Measurements from ENCODE around the gene ARHGEF6.
"Not testable (repeated sequence)": the region's sequence is repeated elsewhere in the genome, so short reads cannot be mapped to it uniquely, and the experiment has no call there.

Gene ARHGEF6

GRCh38 chrX:136780763-136781162 is at the start of gene ARHGEF6:
TSS of gene ARHGEF6 (minus strand) at chrX:136780932. CDS start at chrX:136780882, 50 bp downstream.
- Histone ChIP-seq H3K27me3 (ENCODE audit: control insufficient read depth, insufficient read depth, low read length) (no peaks in the 10 kb centered on the region), H3K9me3 (ENCODE audit: control insufficient read depth, low read length) (no peaks in the 10 kb centered on the region), H3K36me3 (ENCODE audit: control insufficient read depth, insufficient read depth, low read length) (no peaks in the 10 kb centered on the region), H3K4me1 (ENCODE audit: control insufficient read depth, insufficient read depth, low read length) (peaks cover 11% of the 10 kb centered on the region), H3K9ac (ENCODE audit: low read length) (peak within 1 kb of the TSS; percentile 15), H3K4me3 (ENCODE audit: low read length) (no peak within 1 kb of the TSS)

GRCh38 chrX:136829413-136829812 is 48.7 kb upstream of the ARHGEF6 start:
- no peaks in the 10 kb centered on the region for H3K36me3 ChIP-seq (ENCODE audit: control insufficient read depth, insufficient read depth, low read length)
- H3K4me1 ChIP-seq (ENCODE audit: control insufficient read depth, insufficient read depth, low read length), result no peaks in the 10 kb centered on the region
- no peak overlapping the region for H3K4me3 ChIP-seq (ENCODE audit: low read length)
- H3K9me3 ChIP-seq (ENCODE audit: control insufficient read depth, low read length), result no peaks in the 10 kb centered on the region
- H3K27me3 ChIP-seq (ENCODE audit: control insufficient read depth, insufficient read depth, low read length), result no peaks in the 10 kb centered on the region
- H3K9ac ChIP-seq (ENCODE audit: low read length), result no peak overlapping the region

- Histone ChIP-seq H3K36me3 (ENCODE audit: control insufficient read depth, insufficient read depth, low read length) (no peaks in the 10 kb centered on the region), H3K27me3 (ENCODE audit: control insufficient read depth, insufficient read depth, low read length) (no peaks in the 10 kb centered on the region), H3K4me3 (ENCODE audit: low read length) (no peak overlapping the region), H3K4me1 (ENCODE audit: control insufficient read depth, insufficient read depth, low read length) (no peaks in the 10 kb centered on the region), H3K9me3 (ENCODE audit: control insufficient read depth, low read length) (no peaks in the 10 kb centered on the region), H3K9ac (ENCODE audit: low read length) (no peak overlapping the region)
These were observed 48.1 kb upstream of the ARHGEF6 start for GRCh38 chrX:136828830-136829229.

GRCh38 chrX:136827026-136827425 is 46.3 kb upstream of the ARHGEF6 start:
- H3K36me3 ChIP-seq (ENCODE audit: control insufficient read depth, insufficient read depth, low read length), result no peaks in the 10 kb centered on the region
- no peaks in the 10 kb centered on the region for H3K4me1 ChIP-seq (ENCODE audit: control insufficient read depth, insufficient read depth, low read length)
- no peaks in the 10 kb centered on the region for H3K9me3 ChIP-seq (ENCODE audit: control insufficient read depth, low read length)
- H3K4me3 ChIP-seq (ENCODE audit: low read length), result no peak overlapping the region
- no peaks in the 10 kb centered on the region for H3K27me3 ChIP-seq (ENCODE audit: control insufficient read depth, insufficient read depth, low read length)
- no peak overlapping the region for H3K9ac ChIP-seq (ENCODE audit: low read length)

GRCh38 chrX:136825771-136826170 is 45.0 kb upstream of the ARHGEF6 start:
- no peak overlapping the region for H3K4me3 ChIP-seq (ENCODE audit: low read length)
- no peaks in the 10 kb centered on the region for H3K4me1 ChIP-seq (ENCODE audit: control insufficient read depth, insufficient read depth, low read length)
- no peaks in the 10 kb centered on the region for H3K9me3 ChIP-seq (ENCODE audit: control insufficient read depth, low read length)
- no peaks in the 10 kb centered on the region for H3K36me3 ChIP-seq (ENCODE audit: control insufficient read depth, insufficient read depth, low read length)
- H3K9ac ChIP-seq (ENCODE audit: low read length), result no peak overlapping the region
- H3K27me3 ChIP-seq (ENCODE audit: control insufficient read depth, insufficient read depth, low read length), result no peaks in the 10 kb centered on the region

GRCh38 chrX:136823175-136823574 is 42.4 kb upstream of the ARHGEF6 start:
- Histone ChIP-seq H3K4me3 (ENCODE audit: low read length) (no peak overlapping the region), H3K36me3 (ENCODE audit: control insufficient read depth, insufficient read depth, low read length) (no peaks in the 10 kb centered on the region), H3K9me3 (ENCODE audit: control insufficient read depth, low read length) (no peaks in the 10 kb centered on the region), H3K27me3 (ENCODE audit: control insufficient read depth, insufficient read depth, low read length) (no peaks in the 10 kb centered on the region), H3K4me1 (ENCODE audit: control insufficient read depth, insufficient read depth, low read length) (no peaks in the 10 kb centered on the region), H3K9ac (ENCODE audit: low read length) (no peak overlapping the region)

- H3K36me3 ChIP-seq (ENCODE audit: control insufficient read depth, insufficient read depth, low read length), result no peaks in the 10 kb centered on the region
- H3K4me1 ChIP-seq (ENCODE audit: control insufficient read depth, insufficient read depth, low read length), result no peaks in the 10 kb centered on the region
- H3K4me3 ChIP-seq (ENCODE audit: low read length), result no peak overlapping the region
- no peak overlapping the region for H3K9ac ChIP-seq (ENCODE audit: low read length)
- H3K9me3 ChIP-seq (ENCODE audit: control insufficient read depth, low read length), result no peaks in the 10 kb centered on the region
- no peaks in the 10 kb centered on the region for H3K27me3 ChIP-seq (ENCODE audit: control insufficient read depth, insufficient read depth, low read length)
These were observed 41.8 kb upstream of the ARHGEF6 start for GRCh38 chrX:136822337-136823095.

- not testable (repeated sequence) for H3K27me3 ChIP-seq (ENCODE audit: control insufficient read depth, insufficient read depth, low read length); H3K36me3 ChIP-seq (ENCODE audit: control insufficient read depth, insufficient read depth, low read length); H3K4me1 ChIP-seq (ENCODE audit: control insufficient read depth, insufficient read depth, low read length); H3K4me3 ChIP-seq (ENCODE audit: low read length); H3K9ac ChIP-seq (ENCODE audit: low read length); H3K9me3 ChIP-seq (ENCODE audit: control insufficient read depth, low read length)
These were observed 39.0 kb upstream of the ARHGEF6 start for GRCh38 chrX:136819756-136820155.

GRCh38 chrX:136819031-136819703 is 38.4 kb upstream of the ARHGEF6 start:
- Histone ChIP-seq H3K9me3 (ENCODE audit: control insufficient read depth, low read length) (no peaks in the 10 kb centered on the region), H3K9ac (ENCODE audit: low read length) (no peak overlapping the region), H3K4me3 (ENCODE audit: low read length) (no peak overlapping the region)

GRCh38 chrX:136816975-136817374 is 36.2 kb upstream of the ARHGEF6 start:
- Histone ChIP-seq H3K4me1 (ENCODE audit: control insufficient read depth, insufficient read depth, low read length) (no peaks in the 10 kb centered on the region), H3K9ac (ENCODE audit: low read length) (no peak overlapping the region), H3K9me3 (ENCODE audit: control insufficient read depth, low read length) (no peaks in the 10 kb centered on the region), H3K36me3 (ENCODE audit: control insufficient read depth, insufficient read depth, low read length) (no peaks in the 10 kb centered on the region), H3K27me3 (ENCODE audit: control insufficient read depth, insufficient read depth, low read length) (no peaks in the 10 kb centered on the region), H3K4me3 (ENCODE audit: low read length) (no peak overlapping the region)

More at GRCh38 chrX:136819031-136819703, 38.4 kb upstream of the ARHGEF6 start:
- no peaks in the 10 kb centered on the region for H3K27me3 ChIP-seq (ENCODE audit: control insufficient read depth, insufficient read depth, low read length)
- no peaks in the 10 kb centered on the region for H3K36me3 ChIP-seq (ENCODE audit: control insufficient read depth, insufficient read depth, low read length)
- no peaks in the 10 kb centered on the region for H3K4me1 ChIP-seq (ENCODE audit: control insufficient read depth, insufficient read depth, low read length)

- no peaks in the 10 kb centered on the region for H3K4me1 ChIP-seq (ENCODE audit: control insufficient read depth, insufficient read depth, low read length)
- H3K9ac ChIP-seq (ENCODE audit: low read length), result no peak overlapping the region
- no peaks in the 10 kb centered on the region for H3K27me3 ChIP-seq (ENCODE audit: control insufficient read depth, insufficient read depth, low read length)
- no peak overlapping the region for H3K4me3 ChIP-seq (ENCODE audit: low read length)
- H3K36me3 ChIP-seq (ENCODE audit: control insufficient read depth, insufficient read depth, low read length), result no peaks in the 10 kb centered on the region
- no peaks in the 10 kb centered on the region for H3K9me3 ChIP-seq (ENCODE audit: control insufficient read depth, low read length)
These were observed 34.4 kb upstream of the ARHGEF6 start for GRCh38 chrX:136814847-136815750.

GRCh38 chrX:136812286-136812685 is 31.6 kb upstream of the ARHGEF6 start:
- H3K36me3 ChIP-seq (ENCODE audit: control insufficient read depth, insufficient read depth, low read length), result no peaks in the 10 kb centered on the region
- H3K4me1 ChIP-seq (ENCODE audit: control insufficient read depth, insufficient read depth, low read length), result no peaks in the 10 kb centered on the region

More at GRCh38 chrX:136812286-136812685, 31.6 kb upstream of the ARHGEF6 start:
- Histone ChIP-seq H3K27me3 (ENCODE audit: control insufficient read depth, insufficient read depth, low read length) (no peaks in the 10 kb centered on the region), H3K4me3 (ENCODE audit: low read length) (no peak overlapping the region), H3K9ac (ENCODE audit: low read length) (no peak overlapping the region), H3K9me3 (ENCODE audit: control insufficient read depth, low read length) (no peaks in the 10 kb centered on the region)

All from mucosa of stomach (tissue), 1 donor.